SK-N-SH (cell line): Measurements from ENCODE around the gene PLPPR2. TPM values are rescaled to one million over a fixed set of nuclear protein-coding genes. Genes with fewer than 3 reads are reported as not detected.
"Not testable (repeated sequence)": the region's sequence is repeated elsewhere in the genome, so short reads cannot be mapped to it uniquely, and the experiment has no call there.

Experiments
- CTCF ChIA-PET: fragments of 300-600, 350-600 bp; formaldehyde crosslinking; extraction: SDS; loops from one replicate; lab custom pipeline; 2021; lab: Yijun Ruan, JAX
- POLR2A ChIA-PET: fragments of 350-600 bp; sonication (Branson Sonifier 250); formaldehyde crosslinking; extraction: SDS; loops from one replicate; lab custom pipeline; 2020; ENCODE audit warnings: antibody characterized with exemption, inconsistent platforms; lab: Yijun Ruan, JAX
- DNase-seq: peaks from one replicate; pipeline ENCODE4 v3.0.0; 2012
- H2AFZ ChIP-seq: fragments of 200-600 bp; sonication (generic); 2 replicates; pipeline ENCODE4 v1.8.1; 2016; ENCODE audit warnings: antibody characterized with exemption, mild to moderate bottlenecking, low read depth
- H3F3A ChIP-seq: fragments of 200-600 bp; sonication (generic); replicated peaks from 2 replicates; pipeline ENCODE3; 2016; ENCODE audit warnings: antibody characterized with exemption, mild to moderate bottlenecking; ENCODE audit not compliant: insufficient read depth
- H3K27ac ChIP-seq, 2 experiments: fragments of 200-500 bp in 1 of 2; fragments of 200-600 bp in 1 of 2; sonication (Bioruptor generic) in 1 of 2; sonication (generic), shearing (Covaris generic) in 1 of 2; 2 replicates each; pipeline versions ENCODE4 v1.5.1 to v1.6.1; 2014 to 2016; ENCODE audit warnings: low read depth in 2 of 2, inconsistent platforms in 1 of 2, low read length in 1 of 2, mild to moderate bottlenecking in 1 of 2, mixed read lengths in 1 of 2
- H3K27me3 ChIP-seq: fragments of 200-600 bp; sonication (generic), shearing (Covaris generic); 2 replicates; pipeline ENCODE4 v1.6.1; 2016; ENCODE audit warnings: mixed run types; ENCODE audit not compliant: insufficient read depth
- H3K36me3 ChIP-seq, 2 experiments: fragments of 200-500 bp in 1 of 2; fragments of 200-600 bp in 1 of 2; sonication (Bioruptor generic) in 1 of 2; sonication (generic) in 1 of 2; replicated peaks in 1 of 2; 2 replicates each; pipeline versions ENCODE3 to v1.5.1; 2014 to 2016; ENCODE audit warnings: low read length in 1 of 2, mild to moderate bottlenecking in 1 of 2; ENCODE audit not compliant: insufficient read depth in 2 of 2, control insufficient read depth in 1 of 2
- H3K4me1 ChIP-seq, 2 experiments: fragments of 200-500 bp in 1 of 2; fragments of 200-600 bp in 1 of 2; sonication (Bioruptor generic) in 1 of 2; sonication (generic), shearing (Covaris generic) in 1 of 2; 2 replicates each; pipeline versions ENCODE4 v1.5.1 to v1.6.1; 2014 to 2016; ENCODE audit warnings: low read depth in 1 of 2, low read length in 1 of 2, mixed run types in 1 of 2; ENCODE audit not compliant: insufficient read depth in 2 of 2, control insufficient read depth in 1 of 2
- H3K4me2 ChIP-seq: fragments of 200-600 bp; sonication (generic), shearing (Covaris generic); 2 replicates; pipeline ENCODE4 v1.6.1; 2017; ENCODE audit warnings: mixed run types
- H3K4me3 ChIP-seq, 2 experiments: fragments of 200-500 bp in 1 of 2; fragments of 200-600 bp in 1 of 2; sonication (Bioruptor generic) in 1 of 2; sonication (generic), shearing (Covaris generic) in 1 of 2; 2 replicates each; pipeline versions ENCODE4 v1.5.1 to v1.8.1; 2014 to 2016; ENCODE audit warnings: low read depth in 2 of 2, inconsistent platforms in 1 of 2, low read length in 1 of 2, mild to moderate bottlenecking in 1 of 2, mixed read lengths in 1 of 2, moderate library complexity in 1 of 2
- H3K79me2 ChIP-seq: fragments of 200-600 bp; sonication (generic); 2 replicates; pipeline ENCODE4 v1.8.1; 2017; ENCODE audit warnings: mild to moderate bottlenecking; ENCODE audit not compliant: insufficient read depth
- H3K9ac ChIP-seq: fragments of 200-600 bp; sonication (generic); 2 replicates; pipeline ENCODE4 v1.6.1; 2017; ENCODE audit warnings: mixed run types
- H3K9me2 ChIP-seq: fragments of 200-600 bp; sonication (generic); 2 replicates; pipeline ENCODE4 v1.6.1; 2017; ENCODE audit warnings: mixed run types
- H3K9me3 ChIP-seq: fragments of 200-600 bp; sonication (generic); 2 replicates; pipeline ENCODE4 v1.6.1; 2017; ENCODE audit warnings: mixed run types, mild to moderate bottlenecking, moderate library complexity
- H4K20me1 ChIP-seq: fragments of 200-600 bp; sonication (generic); 2 replicates; pipeline ENCODE4 v1.6.1; 2017; ENCODE audit warnings: mild to moderate bottlenecking, mixed run types; ENCODE audit not compliant: insufficient read depth
- ELF1 ChIP-seq: IDR thresholded peaks from 2 replicates; pipeline ENCODE4 v1.4.0; 2012
- EP300 ChIP-seq, 2 experiments: IDR thresholded peaks; 2 replicates each; pipeline versions ENCODE4 v1.4.0 to v1.6.1; 2012; ENCODE audit warnings: borderline replicate concordance in 1 of 2, low read depth in 1 of 2, low read length in 1 of 2
- FOXM1 ChIP-seq: IDR thresholded peaks from 2 replicates; pipeline ENCODE4 v1.4.0; 2012; ENCODE audit warnings: low read depth, mild to moderate bottlenecking
- GABPA ChIP-seq: IDR thresholded peaks from 2 replicates; pipeline ENCODE4 v1.4.0; 2012; ENCODE audit warnings: low read depth, mild to moderate bottlenecking
- JUND ChIP-seq: IDR thresholded peaks from 2 replicates; pipeline ENCODE4 v1.4.0; 2012
- NFIC ChIP-seq: IDR thresholded peaks from 2 replicates; pipeline ENCODE4 v1.4.0; 2012; ENCODE audit warnings: borderline replicate concordance
- RXRA ChIP-seq: IDR thresholded peaks from 2 replicates; pipeline ENCODE4 v1.4.0; 2012; ENCODE audit warnings: low read depth, mild to moderate bottlenecking, borderline replicate concordance
- SIN3A ChIP-seq: IDR thresholded peaks from 2 replicates; pipeline ENCODE4 v1.6.1; 2012; ENCODE audit warnings: low read depth, mild to moderate bottlenecking, low read length, moderate library complexity, borderline replicate concordance
- TCF12 ChIP-seq: IDR thresholded peaks from 2 replicates; pipeline ENCODE4 v1.4.0; 2012
- USF1 ChIP-seq: IDR thresholded peaks from 2 replicates; pipeline ENCODE4 v1.4.0; 2012; ENCODE audit warnings: low read depth, borderline replicate concordance
- WGBS: methylation state at CpG from one replicate; pipeline ENCODE4 v1.1.6; 2017; ENCODE audit warnings: low lambda C conversion rate; 5-methylcytosine and 5-hydroxymethylcytosine counted together
- polyA plus RNA-seq, 3 experiments: library from polyadenylated mRNA; depleted of rRNA; stranded (reverse); fragments of >200 nt; gene quantifications; 2 replicates each; pipeline ENCODE4 v1.2.3, GENCODE V29; 2012
- TF ChIP-seq, protein P1 (sequence below): IDR thresholded peaks from 2 replicates; pipeline ENCODE4 v1.4.0; 2012; ENCODE audit warnings: low read depth, borderline replicate concordance

PLPPR2 gene
- polyA plus RNA-seq, 1 of the 3 experiments (the other 2 are of a cell fraction), result 26.2 TPM

DNA sequence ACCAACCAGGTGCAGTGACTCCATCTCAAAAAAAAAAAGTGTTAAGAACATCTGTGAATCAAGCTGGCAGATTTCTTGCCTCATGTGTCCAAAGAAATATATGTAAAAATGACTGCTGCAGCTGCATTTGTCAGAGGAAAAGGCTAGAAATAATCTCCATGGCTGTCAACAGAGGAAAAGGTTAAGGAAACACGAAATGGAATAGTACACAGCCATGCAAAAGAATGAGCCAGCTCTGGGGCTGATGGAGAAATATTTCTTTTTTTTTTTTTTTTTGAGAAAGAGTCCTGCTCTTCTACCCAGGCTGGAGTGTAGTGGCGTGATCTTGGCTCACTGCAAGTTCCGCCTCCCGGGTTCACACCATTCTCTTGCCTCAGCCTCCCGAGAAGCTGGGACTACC, 22.4 kb upstream of the PLPPR2 start (continued):
- no peak for TF ChIP-seq USF1
- no peak for TF ChIP-seq GABPA
- TF ChIP-seq, protein P1, sequence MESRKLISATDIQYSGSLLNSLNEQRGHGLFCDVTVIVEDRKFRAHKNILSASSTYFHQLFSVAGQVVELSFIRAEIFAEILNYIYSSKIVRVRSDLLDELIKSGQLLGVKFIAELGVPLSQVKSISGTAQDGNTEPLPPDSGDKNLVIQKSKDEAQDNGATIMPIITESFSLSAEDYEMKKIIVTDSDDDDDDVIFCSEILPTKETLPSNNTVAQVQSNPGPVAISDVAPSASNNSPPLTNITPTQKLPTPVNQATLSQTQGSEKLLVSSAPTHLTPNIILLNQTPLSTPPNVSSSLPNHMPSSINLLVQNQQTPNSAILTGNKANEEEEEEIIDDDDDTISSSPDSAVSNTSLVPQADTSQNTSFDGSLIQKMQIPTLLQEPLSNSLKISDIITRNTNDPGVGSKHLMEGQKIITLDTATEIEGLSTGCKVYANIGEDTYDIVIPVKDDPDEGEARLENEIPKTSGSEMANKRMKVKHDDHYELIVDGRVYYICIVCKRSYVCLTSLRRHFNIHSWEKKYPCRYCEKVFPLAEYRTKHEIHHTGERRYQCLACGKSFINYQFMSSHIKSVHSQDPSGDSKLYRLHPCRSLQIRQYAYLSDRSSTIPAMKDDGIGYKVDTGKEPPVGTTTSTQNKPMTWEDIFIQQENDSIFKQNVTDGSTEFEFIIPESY, result no peak

DNA sequence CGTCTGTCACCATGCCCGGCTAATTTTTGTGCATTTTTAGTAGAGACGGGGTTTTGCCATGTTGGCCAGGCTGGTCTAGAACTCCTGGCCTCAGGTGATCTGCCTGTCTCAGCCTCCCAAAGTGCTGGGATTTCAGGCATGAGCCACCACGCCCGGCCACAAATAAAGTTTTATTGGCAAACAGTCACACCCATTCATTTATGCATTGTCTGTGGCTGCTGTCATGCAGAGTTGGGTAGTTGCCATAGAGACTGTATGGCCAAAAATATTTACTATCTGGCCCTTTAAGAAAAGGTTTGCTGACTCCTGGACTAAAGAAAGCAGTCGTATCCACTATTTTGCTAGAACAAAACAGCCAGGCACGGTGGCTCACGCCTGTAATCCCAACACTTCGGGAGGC, 21.4 kb upstream of the PLPPR2 start:
- 93% methylated on average over 8 of the region's 9 CpGs for WGBS

GRCh38 chr19:11335449-11336146, 19.6 kb upstream of the PLPPR2 start:
- H3F3A ChIP-seq, result peaks cover 3% of the 10 kb centered on the region
- no peaks in the 10 kb centered on the region for H4K20me1 ChIP-seq
- no peaks in the 10 kb centered on the region for H3K79me2 ChIP-seq
- POLR2A ChIA-PET, result no interaction called here
- WGBS, result 95% methylated on average over 16 of the region's 17 CpGs
- no peaks in the 10 kb centered on the region for H3K27me3 ChIP-seq
- H3K9ac ChIP-seq, result no peak overlapping the region
- H3K4me1 ChIP-seq, result peaks cover 0 to 13% of the 10 kb centered on the region in 2 experiments; a peak in 1 of 4 replicates
- no peak overlapping the region for H3K4me2 ChIP-seq
- H3K9me2 ChIP-seq, result no peaks in the 10 kb centered on the region
- peak; percentile 2 for DNase-seq
- H3K9me3 ChIP-seq, result no peaks in the 10 kb centered on the region
- peaks cover 8 to 13% of the 10 kb centered on the region in 2 experiments for H3K36me3 ChIP-seq
- no peak overlapping the region for H3K27ac ChIP-seq
- CTCF ChIA-PET, result no interaction called here
- TF ChIP-seq TCF12 (no peak), GABPA (no peak), SIN3A (no peak), FOXM1 (no peak), EP300 (IDR thresholded peaks at IDR 0.05; ENCODE audit: borderline replicate concordance in 1 of 2, low read depth in 1 of 2, low read length in 1 of 2) (no peak), JUND (no peak), NFIC (no peak), ELF1 (no peak), RXRA (no peak)
- TF ChIP-seq, protein P1, result no peak
- H2AFZ ChIP-seq, result no peak overlapping the region
- H3K4me3 ChIP-seq, result no peak overlapping the region

More for the DNA sequence above, 21.4 kb upstream of the PLPPR2 start:
- H3K9me3 ChIP-seq, H3K4me3 ChIP-seq, H2AFZ ChIP-seq, H3K4me2 ChIP-seq, H3K27ac ChIP-seq, H4K20me1 ChIP-seq, H3K4me1 ChIP-seq, H3K9ac ChIP-seq, POLR2A ChIA-PET, H3K79me2 ChIP-seq, DNase-seq, H3F3A ChIP-seq, H3K9me2 ChIP-seq, H3K27me3 ChIP-seq: not testable (repeated sequence)
- peaks cover 8 to 13% of the 10 kb centered on the region in 2 experiments for H3K36me3 ChIP-seq
- CTCF ChIA-PET, result interaction anchor here (1.2 kb wide), 1 partner anchor 40 kb away, joined by 4 read pairs; no protein-coding TSS in a partner anchor
